ENCODE results near the gene PIAS1.

The PIAS1 gene

GRCh38 chr15:68239025-68239424 is 184.9 kb downstream of the PIAS1 start:
- no peak for DNase-seq (ENCODE audit: low read depth)

- no peak for DNase-seq (ENCODE audit: low read depth)
Observed at GRCh38 chr15:68241088-68241935, 187.2 kb downstream of the PIAS1 start.

All from stimulated activated CD8-positive, alpha-beta memory T cell treated with anti-CD3 and anti-CD28 coated beads, Interleukin-7, amount 100 ng/mL, for 24 hours (primary cell).